SKM-1 (cell line): ENCODE results near the gene EEF1E1.

Source experiments
- DNase-seq: peaks from one replicate; lab custom pipeline; 2025; ENCODE audit not compliant: unreplicated experiment; lab: John Stamatoyannopoulos, UW

The EEF1E1 gene

DNA sequence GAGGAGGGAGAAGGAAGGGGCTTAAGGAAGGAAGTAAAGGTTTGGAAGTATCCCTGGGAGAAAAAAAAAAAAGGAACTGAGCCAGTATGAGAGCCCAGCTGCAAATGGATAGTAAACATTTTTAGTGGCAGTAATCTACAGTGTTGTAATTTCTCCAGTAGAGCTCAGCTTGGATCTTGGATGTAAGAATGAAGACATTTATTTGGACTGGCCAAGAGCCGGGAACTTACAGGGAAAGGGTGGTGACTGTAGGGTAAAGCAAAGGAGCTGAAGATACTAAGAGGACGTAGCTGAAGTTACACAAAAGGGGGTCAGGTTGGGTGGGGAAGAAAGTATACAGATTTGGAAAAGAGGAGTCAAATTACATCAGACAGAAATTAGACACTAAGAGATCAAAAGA lies 13.5 kb downstream of the EEF1E1 start:
- DNase-seq, result no peak

DNA sequence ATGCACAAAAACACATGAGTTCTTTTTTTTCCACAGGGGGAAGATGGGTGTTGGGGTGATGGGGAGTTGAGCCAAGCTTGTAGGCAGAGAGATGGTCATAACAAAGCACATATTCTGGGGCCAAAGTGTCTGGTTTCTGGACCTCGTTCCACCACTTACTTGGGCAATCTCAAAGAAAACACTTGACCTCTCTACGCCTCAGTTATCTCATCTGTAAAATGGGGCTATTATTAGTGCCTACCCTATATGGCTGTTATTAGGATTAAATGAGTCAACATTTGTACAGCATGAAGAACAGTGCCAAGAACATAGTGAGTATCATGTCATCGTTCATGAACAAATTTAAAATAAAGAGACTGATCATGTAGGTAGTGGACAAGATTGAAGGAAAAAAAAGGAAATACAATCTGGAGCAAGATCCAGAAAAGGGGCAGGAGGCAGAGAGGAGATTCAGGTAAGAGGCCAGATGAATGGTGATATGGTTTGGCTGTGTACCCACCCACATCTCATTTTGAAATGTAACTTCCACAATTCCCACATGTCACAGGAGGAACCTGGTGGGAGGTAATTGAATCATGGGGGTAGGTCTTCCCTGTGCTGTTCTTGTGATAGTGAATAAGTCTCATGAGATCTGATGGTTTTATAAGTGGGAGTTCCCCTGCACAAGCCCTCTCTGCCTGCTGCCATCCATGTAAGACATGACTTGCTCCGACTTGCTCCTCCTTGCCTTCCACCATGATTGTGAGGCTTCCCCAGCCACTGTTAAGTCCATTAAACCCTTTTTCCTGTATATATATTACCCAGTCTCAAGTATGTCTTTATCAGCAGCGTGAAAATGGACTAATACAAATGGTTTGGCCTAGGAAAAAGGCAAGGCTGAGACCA lies 14.2 kb downstream of the EEF1E1 start:
- no peak for DNase-seq

- no peak for DNase-seq
Measured at GRCh38 chr6:8086755-8087306, 15.5 kb downstream of the EEF1E1 start.

DNA sequence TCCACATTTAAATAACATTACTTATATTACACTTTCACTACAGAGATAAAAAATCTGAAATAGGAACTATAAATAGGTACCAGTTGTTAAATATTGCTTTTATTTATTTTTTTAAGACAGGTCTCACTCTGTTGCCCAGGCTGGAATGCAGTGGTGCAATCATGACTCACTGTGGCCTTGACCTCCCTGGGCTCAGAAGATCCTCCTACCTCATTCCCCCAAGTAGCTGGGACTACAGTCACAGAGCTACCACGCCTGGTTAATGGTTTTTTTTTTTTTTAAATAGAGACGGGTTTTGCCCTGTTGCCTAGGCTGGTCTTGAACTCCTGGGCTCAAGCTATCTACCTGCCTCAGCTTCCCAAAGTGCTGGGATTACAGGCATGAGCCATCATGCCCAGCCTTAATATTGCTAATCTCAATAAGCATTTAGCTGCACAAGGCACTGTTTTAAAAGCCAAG lies 17.3 kb downstream of the EEF1E1 start:
- DNase-seq, result peak; percentile 3

GRCh38 chr6:8084586-8084985 lies 17.8 kb downstream of the EEF1E1 start:
- DNase-seq, result no peak

GRCh38 chr6:8082954-8083858 lies 19.1 kb downstream of the EEF1E1 start:
- DNase-seq, result no peak

DNA sequence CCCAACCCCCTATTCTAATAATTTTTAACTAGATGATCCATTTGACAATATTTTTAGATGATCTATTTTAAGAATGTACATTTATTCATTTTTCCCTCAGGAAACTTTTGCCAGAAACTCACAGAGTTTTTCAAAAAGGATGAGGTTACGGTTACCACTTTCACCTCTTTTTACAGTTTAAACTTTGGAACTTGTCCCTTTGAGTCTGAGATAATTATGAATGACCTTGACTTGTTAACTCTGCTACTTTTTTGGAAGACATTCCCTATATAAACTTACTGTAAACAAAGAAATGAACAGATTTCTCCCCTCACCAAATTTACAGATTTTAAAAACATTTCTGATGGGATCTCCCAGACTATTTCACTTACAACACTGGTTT lies 19.8 kb downstream of the EEF1E1 start:
- DNase-seq, result no peak

GRCh38 chr6:8080362-8081151 lies 21.8 kb downstream of the EEF1E1 start:
- DNase-seq, result peak; percentile 49

GRCh38 chr6:8079126-8079525 lies 23.2 kb downstream of the EEF1E1 start:
- DNase-seq, result no peak

GRCh38 chr6:8077991-8078390 lies 24.4 kb downstream of the EEF1E1 start:
- no peak for DNase-seq

- no peak for DNase-seq
Measured at GRCh38 chr6:8075704-8076103, 26.6 kb downstream of the EEF1E1 start.

DNA sequence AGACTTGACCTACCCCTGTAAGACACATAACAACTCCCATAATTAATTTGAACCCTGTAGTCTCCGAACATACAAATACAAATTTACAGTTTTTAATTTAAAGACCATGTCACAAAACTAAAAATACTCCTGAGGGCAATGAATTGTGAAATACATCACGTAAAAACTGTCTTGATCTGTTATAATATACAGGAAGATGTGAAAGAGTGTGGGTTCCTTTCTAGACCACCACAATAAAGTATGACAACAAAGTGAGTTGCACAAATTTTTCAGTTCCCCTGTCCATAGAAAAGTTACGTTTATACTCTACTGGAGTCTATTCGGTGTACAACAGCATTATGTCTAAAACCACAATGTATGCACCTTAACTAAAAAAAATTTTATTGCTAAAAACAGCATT lies 27.2 kb downstream of the EEF1E1 start:
- peak; percentile 7 for DNase-seq

DNA sequence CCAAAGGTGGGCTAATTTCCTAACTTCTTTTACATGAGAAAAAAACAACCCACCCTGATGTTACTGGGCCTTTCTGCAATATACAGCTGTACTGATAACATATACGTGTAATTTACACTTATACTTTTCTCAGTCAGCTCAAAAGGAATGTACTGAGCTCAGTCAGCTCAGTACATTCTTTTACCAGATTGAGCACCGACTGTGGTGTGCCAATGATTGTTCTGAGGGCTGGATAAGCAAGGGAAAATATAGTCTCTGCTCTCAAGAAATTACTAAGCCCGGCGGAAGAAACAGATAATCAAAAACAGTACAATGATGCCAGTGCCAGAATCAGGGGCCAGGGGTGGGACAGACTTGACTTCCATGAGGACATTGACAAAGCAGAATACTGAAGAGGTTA lies 28.1 kb downstream of the EEF1E1 start:
- no peak for DNase-seq

GRCh38 chr6:8073758-8074157 lies 28.6 kb downstream of the EEF1E1 start:
- no peak for DNase-seq

- no peak for DNase-seq
Measured at GRCh38 chr6:8070718-8071117, 31.6 kb downstream of the EEF1E1 start.

DNA sequence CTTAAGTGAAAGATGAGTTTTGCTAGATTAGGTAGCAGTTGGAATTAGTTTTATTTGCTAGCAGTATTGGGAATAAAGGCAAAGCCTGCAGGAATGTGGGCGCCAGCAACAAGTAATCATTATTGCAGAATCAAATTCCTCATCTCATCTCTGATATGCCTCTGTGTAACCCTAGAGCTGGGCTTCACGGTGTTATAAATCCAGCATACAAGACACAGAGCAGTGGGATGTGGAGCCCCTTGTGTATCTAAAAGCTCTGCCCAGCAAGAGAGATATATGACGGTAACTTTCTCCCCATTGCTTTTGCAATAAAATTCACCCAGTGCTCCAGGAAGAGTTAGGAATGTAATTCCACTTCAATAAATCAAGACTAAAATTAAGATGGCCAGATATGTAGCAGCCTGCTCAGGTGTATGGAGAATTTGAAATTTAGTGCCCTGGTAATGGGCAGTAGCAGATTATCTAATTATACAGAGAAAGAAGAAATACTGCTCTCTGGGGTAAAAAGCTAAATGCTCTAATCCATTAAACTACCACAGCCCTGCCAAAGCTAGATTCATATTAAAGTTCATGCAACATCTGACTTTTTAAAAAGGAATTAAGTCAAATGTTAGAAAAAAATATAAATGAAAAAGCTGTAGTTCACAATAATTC lies 32.6 kb downstream of the EEF1E1 start:
- no peak for DNase-seq

DNA sequence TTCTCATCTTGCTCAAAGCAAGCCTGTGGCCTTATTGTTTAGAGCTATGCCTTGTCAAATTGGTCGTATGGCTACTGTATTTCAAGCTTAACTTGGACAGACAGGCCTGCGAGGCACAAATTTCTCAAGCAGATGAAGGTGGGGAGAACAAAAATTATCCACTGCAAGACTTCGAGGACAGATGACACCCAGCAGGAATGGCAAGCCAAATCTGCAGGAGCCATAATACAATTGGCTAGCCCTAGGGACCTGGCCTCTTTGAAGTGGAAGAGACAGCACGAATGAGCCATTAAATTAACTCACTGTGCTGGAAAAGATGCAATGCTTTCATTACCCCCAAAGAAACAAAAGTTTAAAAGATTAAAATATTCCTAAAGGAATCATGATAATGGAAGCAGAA lies 33.2 kb downstream of the EEF1E1 start:
- no peak for DNase-seq

- DNase-seq, result no peak
Measured at GRCh38 chr6:8066108-8066507, 36.2 kb downstream of the EEF1E1 start.

- DNase-seq, result no peak
Measured at GRCh38 chr6:8065519-8065911, 36.8 kb downstream of the EEF1E1 start.
